Stromal cell of bone marrow (primary cell): ENCODE data around the gene IER3.
"Not testable (repeated sequence)": the region's sequence is repeated elsewhere in the genome, so short reads cannot be mapped to it uniquely, and the experiment has no call there.

ENCODE experiments used
- DNase-seq: peaks from one replicate; pipeline ENCODE4 v3.0.0-alpha.2; 2012; ENCODE audit warnings: low read depth

Gene IER3

GRCh38 chr6:30723843-30724741, 20.3 kb downstream of the IER3 start:
- not testable (repeated sequence) for DNase-seq

GRCh38 chr6:30723159-30723842, 21.0 kb downstream of the IER3 start:
- DNase-seq, result not testable (repeated sequence)

- DNase-seq, result no peak
Measured at GRCh38 chr6:30722280-30723112, 21.9 kb downstream of the IER3 start.

- DNase-seq, result not testable (repeated sequence)
Measured at GRCh38 chr6:30722025-30722279, 22.4 kb downstream of the IER3 start.

GRCh38 chr6:30721198-30722024, 22.9 kb downstream of the IER3 start:
- peak; percentile 78 for DNase-seq

GRCh38 chr6:30720738-30721197, 23.6 kb downstream of the IER3 start:
- DNase-seq, result no peak

- DNase-seq, result peak; percentile 98
Measured at GRCh38 chr6:30719791-30720737, 24.3 kb downstream of the IER3 start, which contains the start of gene TUBB. Gene TUBB (plus strand): TSS chr6:30720352. CDS start chr6:30720507, 155 bp downstream.

- no peak for DNase-seq
Measured at GRCh38 chr6:30719356-30719755, 25.0 kb downstream of the IER3 start.

GRCh38 chr6:30717845-30718720, 26.3 kb downstream of the IER3 start:
- not testable (repeated sequence) for DNase-seq

- DNase-seq, result peak; percentile 100
Measured at GRCh38 chr6:30717129-30717844, 27.1 kb downstream of the IER3 start, which contains the start of gene MDC1. Gene MDC1 (minus strand): TSS chr6:30717281. CDS start chr6:30715175, 2,106 bp downstream.

GRCh38 chr6:30716879-30717128, 27.5 kb downstream of the IER3 start:
- no peak for DNase-seq

- DNase-seq, result no peak
Measured at GRCh38 chr6:30714263-30714662, 30.1 kb downstream of the IER3 start.

- no peak for DNase-seq
Measured at GRCh38 chr6:30712441-30712945, 31.9 kb downstream of the IER3 start.

GRCh38 chr6:30711758-30712380, 32.5 kb downstream of the IER3 start:
- DNase-seq, result no peak

GRCh38 chr6:30709101-30709868, 35.1 kb downstream of the IER3 start:
- no peak for DNase-seq

GRCh38 chr6:30707281-30707850, 37.0 kb downstream of the IER3 start:
- DNase-seq, result no peak

- DNase-seq, result no peak
Measured at GRCh38 chr6:30705620-30706019, 38.7 kb downstream of the IER3 start.
